HG03520 (cell line): ENCODE measurements around the gene PCDHGB4.
"Not testable (repeated sequence)": the region's sequence is repeated elsewhere in the genome, so short reads cannot be mapped to it uniquely, and the experiment has no call there.

ENCODE experiments used
- ATAC-seq: cut with Tn5 transposase; IDR thresholded peaks from one replicate; pipeline ENCODE4 v1.9.1; 2021; ENCODE audit warnings: mild to moderate bottlenecking, moderate library complexity; ENCODE audit not compliant: unreplicated experiment

Gene PCDHGB4

DNA sequence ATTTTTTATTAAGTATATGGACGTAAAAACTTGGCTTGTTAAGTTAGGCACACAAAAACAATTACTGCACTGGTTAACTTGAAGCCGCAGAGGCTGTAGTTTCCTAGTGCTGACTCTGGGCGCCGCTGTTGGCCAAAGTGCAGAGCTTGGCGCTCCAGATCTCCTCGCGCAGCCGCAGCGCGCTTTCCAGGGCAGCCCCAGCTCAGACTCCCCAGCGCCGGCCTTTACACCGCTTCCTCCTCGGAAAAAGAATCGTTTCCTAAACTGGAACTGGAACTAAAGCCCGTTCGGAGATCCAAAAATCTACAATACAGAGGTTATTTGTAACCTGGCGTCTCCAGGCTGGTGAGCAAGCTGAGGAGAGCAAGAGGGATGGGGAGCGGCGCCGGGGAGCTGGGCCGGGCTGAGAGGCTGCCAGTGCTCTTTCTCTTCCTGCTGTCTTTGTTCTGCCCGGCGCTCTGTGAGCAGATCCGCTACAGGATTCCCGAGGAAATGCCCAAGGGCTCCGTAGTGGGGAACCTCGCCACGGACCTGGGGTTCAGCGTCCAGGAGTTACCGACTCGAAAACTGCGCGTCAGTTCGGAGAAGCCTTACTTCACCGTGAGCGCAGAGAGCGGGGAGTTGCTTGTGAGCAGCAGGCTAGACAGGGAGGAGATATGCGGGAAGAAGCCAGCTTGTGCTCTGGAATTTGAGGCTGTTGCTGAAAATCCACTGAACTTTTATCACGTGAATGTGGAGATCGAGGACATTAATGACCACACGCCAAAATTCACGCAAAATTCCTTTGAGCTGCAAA, 10.5 kb downstream of the PCDHGB4 start, which contains the start of gene PCDHGB5:
TSS of gene PCDHGB5 (plus strand) at position 192 of the 796 bp plus-strand sequence. CDS start at position 373, 181 bp downstream.
- peak; percentile 100 for ATAC-seq

- no peak for ATAC-seq
These were observed 11.1 kb downstream of the PCDHGB4 start for GRCh38 chr5:141398608-141399007.

DNA sequence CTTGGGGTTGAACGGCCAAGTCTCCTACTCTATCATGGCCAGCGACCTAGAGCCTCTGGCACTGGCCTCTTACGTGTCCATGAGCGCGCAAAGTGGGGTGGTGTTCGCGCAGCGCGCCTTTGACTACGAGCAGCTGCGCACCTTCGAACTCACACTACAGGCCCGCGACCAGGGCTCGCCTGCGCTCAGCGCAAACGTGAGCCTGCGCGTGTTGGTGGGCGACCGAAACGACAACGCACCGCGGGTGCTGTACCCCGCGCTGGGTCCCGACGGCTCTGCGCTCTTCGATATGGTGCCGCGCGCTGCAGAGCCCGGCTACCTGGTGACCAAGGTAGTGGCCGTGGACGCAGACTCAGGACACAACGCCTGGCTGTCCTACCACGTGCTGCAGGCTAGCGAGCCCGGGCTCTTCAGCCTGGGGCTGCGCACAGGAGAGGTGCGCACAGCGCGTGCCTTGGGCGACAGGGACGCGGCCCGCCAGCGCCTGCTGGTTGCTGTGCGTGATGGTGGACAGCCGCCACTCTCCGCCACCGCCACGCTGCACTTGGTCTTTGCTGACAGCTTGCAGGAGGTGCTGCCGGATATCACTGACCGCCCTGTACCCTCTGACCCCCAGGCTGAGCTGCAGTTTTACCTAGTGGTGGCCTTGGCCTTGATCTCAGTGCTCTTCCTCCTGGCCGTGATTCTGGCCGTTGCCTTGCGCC, 12.2 kb downstream of the PCDHGB4 start:
- ATAC-seq: no peak

DNA sequence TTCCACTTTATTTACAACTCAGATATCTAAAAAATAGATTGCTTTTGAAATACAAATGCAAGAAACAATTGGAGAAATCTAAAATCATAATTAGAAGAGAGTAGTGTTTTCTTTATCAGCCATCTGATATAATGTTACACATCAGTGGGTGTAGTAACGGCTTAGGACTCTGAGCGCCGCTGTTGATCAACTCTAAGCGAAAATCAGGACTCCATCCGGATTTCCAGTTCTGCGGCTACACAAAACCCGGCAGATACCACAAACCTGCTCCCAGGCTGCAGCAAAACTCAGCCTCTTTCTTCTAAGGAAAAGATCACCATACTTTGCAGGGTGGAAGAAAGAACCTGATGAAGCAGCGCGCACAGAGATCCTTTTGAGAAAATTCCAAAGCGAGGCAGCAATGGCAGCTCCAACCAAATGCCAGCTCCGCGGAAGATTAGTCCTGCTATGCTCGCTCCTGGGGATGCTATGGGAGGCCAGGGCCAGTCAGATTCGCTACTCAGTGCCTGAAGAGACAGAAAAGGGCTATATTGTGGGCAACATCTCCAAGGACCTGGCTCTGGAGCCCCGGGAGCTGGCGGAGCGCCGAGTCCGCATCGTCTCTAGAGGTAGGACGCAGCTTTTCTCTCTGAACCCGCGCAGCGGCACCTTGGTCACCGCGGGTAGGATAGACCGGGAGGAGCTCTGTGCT, 15.2 kb downstream of the PCDHGB4 start, which contains the start of gene PCDHGA9:
TSS of gene PCDHGA9 (plus strand) at position 226 of the 691 bp plus-strand sequence. CDS start at position 401, 175 bp downstream.
- no peak for ATAC-seq

- no peak for ATAC-seq
These were observed 15.9 kb downstream of the PCDHGB4 start for GRCh38 chr5:141403387-141403786.

GRCh38 chr5:141407790-141408505, 20.4 kb downstream of the PCDHGB4 start, which contains the start of gene PCDHGB6:
PCDHGB6 (plus strand) TSS chr5:141408021; CDS start chr5:141408203, 182 bp downstream.
- ATAC-seq: not testable (repeated sequence)

DNA sequence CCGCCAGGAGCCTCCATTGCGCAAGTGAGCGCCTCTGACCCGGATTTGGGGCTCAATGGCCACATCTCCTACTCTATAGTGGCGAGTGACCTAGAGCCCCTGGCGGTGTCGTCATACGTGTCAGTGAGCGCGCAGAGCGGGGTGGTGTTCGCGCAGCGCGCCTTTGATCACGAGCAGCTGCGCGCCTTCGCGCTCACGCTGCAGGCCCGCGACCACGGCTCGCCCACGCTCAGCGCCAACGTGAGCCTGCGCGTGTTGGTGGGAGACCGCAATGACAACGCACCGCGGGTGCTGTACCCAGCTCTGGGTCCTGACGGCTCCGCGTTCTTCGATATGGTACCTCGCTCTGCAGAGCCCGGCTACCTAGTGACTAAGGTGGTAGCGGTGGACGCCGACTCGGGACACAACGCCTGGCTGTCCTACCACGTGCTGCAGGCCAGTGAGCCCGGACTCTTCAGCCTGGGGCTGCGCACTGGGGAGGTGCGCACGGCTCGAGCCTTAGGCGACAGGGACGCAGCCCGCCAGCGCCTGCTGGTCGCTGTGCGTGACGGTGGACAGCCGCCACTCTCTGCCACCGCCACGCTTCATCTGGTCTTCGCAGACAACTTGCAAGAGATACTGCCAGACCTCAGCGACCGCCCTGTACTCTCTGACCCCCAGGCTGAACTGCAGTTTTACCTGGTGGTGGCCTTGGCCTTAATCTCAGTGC, 22.3 kb downstream of the PCDHGB4 start:
- no peak for ATAC-seq

GRCh38 chr5:141411575-141411974, 24.1 kb downstream of the PCDHGB4 start:
- no peak for ATAC-seq

DNA sequence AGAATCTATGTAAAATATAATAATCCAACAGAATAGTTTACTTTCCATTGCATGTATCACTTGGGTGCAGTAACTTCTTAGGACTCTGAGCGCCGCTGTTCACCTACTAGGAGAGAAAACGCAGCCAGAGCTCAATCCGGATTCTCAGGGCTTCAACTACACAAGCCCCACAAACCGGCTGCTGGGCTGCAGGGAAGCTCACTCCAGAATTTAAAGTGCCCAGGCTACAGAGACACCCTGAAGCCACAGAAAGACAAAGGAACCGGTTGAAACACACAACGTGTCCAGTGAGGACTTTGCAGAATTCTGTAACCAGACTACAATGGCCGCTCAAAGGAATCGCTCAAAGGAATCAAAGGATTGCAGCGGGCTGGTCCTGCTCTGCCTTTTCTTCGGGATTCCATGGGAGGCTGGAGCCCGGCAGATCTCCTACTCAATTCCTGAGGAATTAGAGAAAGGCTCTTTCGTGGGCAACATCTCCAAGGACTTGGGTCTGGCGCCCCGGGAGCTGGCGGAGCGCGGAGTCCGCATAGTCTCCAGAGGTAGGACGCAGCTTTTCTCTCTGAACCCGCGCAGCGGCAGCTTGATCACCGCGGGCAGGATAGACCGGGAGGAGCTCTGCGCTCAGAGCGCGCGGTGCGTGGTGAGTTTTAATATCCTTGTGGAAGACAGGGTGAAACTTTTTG, 25.5 kb downstream of the PCDHGB4 start, which contains the start of gene PCDHGA10:
TSS of gene PCDHGA10 (plus strand) at position 134 of the 686 bp plus-strand sequence. CDS start at position 323, 189 bp downstream.
- peak; percentile 76 for ATAC-seq

- ATAC-seq: no peak
These were observed 26.1 kb downstream of the PCDHGB4 start for GRCh38 chr5:141413540-141414069.

DNA sequence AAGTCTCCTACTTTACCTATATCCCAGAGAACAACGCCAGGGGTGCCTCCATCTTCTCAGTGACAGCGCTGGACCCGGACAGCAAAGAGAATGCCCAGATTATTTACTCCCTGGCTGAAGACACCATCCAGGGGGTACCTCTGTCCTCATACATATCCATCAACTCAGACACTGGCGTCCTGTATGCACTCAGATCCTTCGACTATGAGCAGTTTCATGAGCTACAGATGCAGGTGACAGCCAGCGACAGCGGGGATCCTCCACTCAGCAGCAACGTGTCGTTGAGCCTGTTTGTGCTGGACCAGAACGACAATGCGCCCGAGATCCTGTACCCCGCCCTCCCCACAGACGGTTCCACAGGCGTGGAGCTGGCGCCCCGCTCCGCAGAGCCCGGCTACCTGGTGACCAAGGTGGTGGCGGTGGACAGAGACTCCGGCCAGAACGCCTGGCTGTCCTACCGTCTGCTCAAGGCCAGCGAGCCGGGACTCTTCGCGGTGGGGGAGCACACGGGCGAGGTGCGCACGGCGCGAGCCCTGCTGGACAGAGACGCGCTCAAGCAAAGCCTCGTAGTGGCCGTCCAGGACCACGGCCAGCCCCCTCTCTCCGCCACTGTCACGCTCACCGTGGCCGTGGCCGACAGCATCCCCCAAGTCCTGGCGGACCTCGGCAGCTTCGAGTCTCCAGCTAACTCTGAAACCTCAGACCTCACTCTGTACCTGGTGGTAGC, 27.2 kb downstream of the PCDHGB4 start:
- ATAC-seq: not testable (repeated sequence)

GRCh38 chr5:141415275-141415618, 27.7 kb downstream of the PCDHGB4 start:
- ATAC-seq: not testable (repeated sequence)

- ATAC-seq: peak; percentile 74
These were observed 30.1 kb downstream of the PCDHGB4 start, which contains the start of gene PCDHGB7 for GRCh38 chr5:141417494-141418172. PCDHGB7 (plus strand) TSS chr5:141417677; CDS start chr5:141417860, 183 bp downstream.

DNA sequence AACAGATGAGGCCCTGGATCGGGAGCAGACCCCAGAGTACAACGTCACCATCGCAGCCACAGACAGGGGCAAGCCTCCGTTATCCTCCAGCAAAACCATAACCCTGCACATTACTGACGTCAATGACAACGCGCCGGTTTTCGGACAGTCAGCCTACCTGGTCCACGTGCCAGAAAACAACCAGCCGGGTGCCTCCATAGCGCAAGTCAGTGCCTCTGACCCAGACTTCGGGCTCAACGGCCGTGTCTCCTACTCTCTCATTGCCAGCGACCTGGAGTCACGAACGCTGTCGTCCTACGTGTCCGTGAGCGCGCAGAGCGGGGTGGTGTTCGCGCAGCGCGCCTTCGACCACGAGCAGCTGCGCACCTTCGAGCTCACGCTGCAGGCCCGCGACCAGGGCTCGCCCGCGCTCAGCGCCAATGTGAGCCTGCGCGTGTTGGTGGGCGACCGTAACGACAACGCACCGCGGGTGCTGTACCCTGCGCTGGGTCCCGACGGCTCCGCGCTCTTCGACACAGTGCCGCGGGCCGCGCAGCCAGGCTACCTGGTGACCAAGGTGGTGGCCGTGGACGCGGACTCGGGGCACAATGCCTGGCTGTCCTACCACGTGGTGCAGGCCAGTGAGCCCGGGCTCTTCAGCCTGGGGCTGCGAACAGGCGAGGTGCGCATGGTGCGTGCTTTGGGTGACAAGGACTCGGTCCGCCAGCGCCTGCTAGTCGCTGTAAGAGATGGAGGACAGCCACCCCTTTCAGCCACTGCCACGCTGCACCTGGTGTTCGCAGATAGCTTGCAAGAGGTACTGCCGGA, 31.8 kb downstream of the PCDHGB4 start:
- no peak for ATAC-seq

DNA sequence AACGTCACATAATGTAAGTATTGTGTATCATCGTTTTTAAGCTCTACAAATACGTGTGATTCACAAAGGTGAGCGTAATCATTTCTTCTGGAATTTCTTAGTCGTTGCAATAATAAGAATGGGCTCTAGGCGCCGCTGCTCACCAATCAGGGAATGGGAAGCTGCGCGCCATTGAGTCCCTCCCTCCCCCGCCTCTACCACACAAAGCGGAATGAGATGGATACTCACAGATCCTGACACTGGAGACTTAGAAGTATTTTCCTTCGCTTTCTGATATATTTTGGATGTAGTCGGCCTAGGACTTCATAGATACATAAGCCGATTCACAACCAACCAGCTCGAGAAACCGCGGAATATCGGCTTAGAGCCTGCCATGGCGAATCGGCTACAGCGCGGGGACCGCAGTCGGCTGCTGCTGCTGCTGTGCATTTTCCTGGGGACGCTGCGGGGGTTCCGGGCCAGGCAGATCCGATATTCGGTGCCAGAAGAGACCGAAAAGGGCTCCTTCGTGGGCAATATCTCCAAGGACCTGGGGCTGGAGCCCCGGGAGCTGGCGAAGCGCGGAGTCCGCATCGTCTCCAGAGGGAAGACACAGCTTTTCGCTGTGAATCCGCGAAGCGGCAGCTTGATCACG, 33.5 kb downstream of the PCDHGB4 start, which contains the start of gene PCDHGA11:
TSS of gene PCDHGA11 (plus strand) at position 197 of the 634 bp plus-strand sequence. CDS start at position 374, 177 bp downstream.
- ATAC-seq: peak; percentile 36

GRCh38 chr5:141421489-141421855, 34.0 kb downstream of the PCDHGB4 start:
- no peak for ATAC-seq
